Endothelial cell of umbilical vein (primary cell): ENCODE results near the gene CLPTM1L. TPM values are rescaled to one million over a fixed set of nuclear protein-coding genes. Genes with fewer than 3 reads are reported as not detected.

ENCODE experiments used
- BruUV-seq: library from RNA; stranded (reverse); fragments of 400-500 nt; replicated peaks from 2 replicates; lab custom pipeline; 2021; lab: Mats Ljungman, UMichigan
- CTCF ChIA-PET: fragments of 300-600, 350-600 bp; sonication (Branson Sonifier 250); formaldehyde crosslinking; loops from one replicate; lab custom pipeline; 2021; ENCODE audit warnings: antibody characterized with exemption, inconsistent platforms; lab: Charles Lee
- POLR2A ChIA-PET: fragments of 300-600, 350-600 bp; sonication (Branson Sonifier 250); formaldehyde crosslinking; loops from one replicate; lab custom pipeline; 2021; ENCODE audit warnings: antibody characterized with exemption, inconsistent platforms; lab: Charles Lee
- DNase-seq: peaks from one replicate; pipeline ENCODE4 v3.0.0-alpha.2; 2011; ENCODE audit warnings: low read depth, low spot score
- FAIRE-seq: peaks from 2 replicates; lab custom pipeline; 2011; peaks lifted over from hg19 to GRCh38; lab: Jason Lieb, UNC
- H2AFZ ChIP-seq: 2 replicates; pipeline ENCODE4 v1.6.0; 2012; ENCODE audit warnings: low read depth, low read length, control low read depth, inconsistent platforms
- H3K27ac ChIP-seq: 2 replicates; pipeline ENCODE4 v1.5.1; 2011; ENCODE audit warnings: low read depth, mild to moderate bottlenecking, control low read depth, low read length, moderate library complexity; ENCODE audit not compliant: insufficient read depth
- H3K27me3 ChIP-seq, 2 experiments: 2 replicates each; pipeline versions ENCODE4 v1.6.0 to v1.6.1; 2011; ENCODE audit warnings: low read length in 2 of 2, mixed read lengths in 1 of 2; ENCODE audit not compliant: control insufficient read depth in 2 of 2, insufficient read depth in 2 of 2
- H3K36me3 ChIP-seq, 2 experiments: 2 replicates in 1 of 2; 3 replicates in 1 of 2; pipeline ENCODE4 v1.5.1; 2011; ENCODE audit warnings: low read length in 2 of 2, mild to moderate bottlenecking in 1 of 2, moderate library complexity in 1 of 2; ENCODE audit not compliant: control insufficient read depth in 2 of 2, insufficient read depth in 2 of 2; ENCODE audit errors: extremely low read depth in 1 of 2
- H3K4me1 ChIP-seq: 3 replicates; pipeline ENCODE4 v1.5.1; 2011; ENCODE audit warnings: mild to moderate bottlenecking, low read length; ENCODE audit not compliant: control insufficient read depth, insufficient read depth; ENCODE audit errors: extremely low read depth
- H3K4me2 ChIP-seq: 2 replicates; pipeline ENCODE4 v1.6.1; 2011; ENCODE audit warnings: low read length, control low read depth, mixed read lengths; ENCODE audit not compliant: insufficient read depth
- H3K4me3 ChIP-seq, 3 experiments: fragments of 200-600 bp in 1 of 3; sonication (generic), shearing (Covaris generic) in 1 of 3; replicated peaks in 1 of 3; 2 replicates each; pipeline ENCODE4 v1.5.1; 2011 to 2016; ENCODE audit warnings: control low read depth in 3 of 3, low read length in 3 of 3, mild to moderate bottlenecking in 2 of 3, inconsistent platforms in 1 of 3, low read depth in 1 of 3, moderate library complexity in 1 of 3; ENCODE audit not compliant: insufficient read depth in 1 of 3
- H3K79me2 ChIP-seq: 2 replicates; pipeline ENCODE4 v1.6.0; 2012; ENCODE audit warnings: low read length, inconsistent platforms; ENCODE audit not compliant: control insufficient read depth, insufficient read depth
- H3K9ac ChIP-seq: replicated peaks from 2 replicates; pipeline ENCODE3; 2011; ENCODE audit warnings: low read length, control low read depth; ENCODE audit not compliant: insufficient read depth; ENCODE audit errors: extremely low read depth
- H3K9me1 ChIP-seq: replicated peaks from 3 replicates; pipeline ENCODE4 v1.6.0; 2011; ENCODE audit warnings: mild to moderate bottlenecking, low read length; ENCODE audit not compliant: control insufficient read depth, insufficient read depth; ENCODE audit errors: extremely low read depth
- H3K9me3 ChIP-seq: replicated peaks from 2 replicates; pipeline ENCODE4 v1.5.1; 2012; ENCODE audit warnings: low read length, inconsistent platforms; ENCODE audit not compliant: control insufficient read depth, insufficient read depth
- H4K20me1 ChIP-seq: replicated peaks from 2 replicates; pipeline ENCODE3; 2011; ENCODE audit warnings: mild to moderate bottlenecking, low read length; ENCODE audit not compliant: control insufficient read depth, insufficient read depth; ENCODE audit errors: extremely low read depth
- EZH2 ChIP-seq: IDR thresholded peaks from 2 replicates; pipeline ENCODE4 v1.6.1; 2012; ENCODE audit warnings: borderline replicate concordance, low read depth, mild to moderate bottlenecking, moderate library complexity, low read length, inconsistent platforms; ENCODE audit not compliant: severe bottlenecking
- FOS ChIP-seq: IDR thresholded peaks from 2 replicates; pipeline ENCODE4 v1.6.1; 2011; ENCODE audit warnings: mild to moderate bottlenecking, low read length, moderate library complexity, borderline replicate concordance; ENCODE audit not compliant: insufficient read depth
- GATA2 ChIP-seq: IDR thresholded peaks from 2 replicates; pipeline ENCODE4 v1.7.0; 2011; ENCODE audit warnings: low read depth, mild to moderate bottlenecking, moderate library complexity, mixed read lengths, low read length; ENCODE audit not compliant: insufficient read length, insufficient read depth
- JUN ChIP-seq: IDR thresholded peaks from 2 replicates; pipeline ENCODE4 v1.6.1; 2011; ENCODE audit warnings: borderline replicate concordance, low read depth; ENCODE audit not compliant: insufficient read length, insufficient read depth
- MYC ChIP-seq: IDR thresholded peaks from one replicate; pipeline ENCODE4 v1.6.1; 2011; ENCODE audit warnings: mild to moderate bottlenecking, low read depth, low read length
- POLR2A ChIP-seq: IDR thresholded peaks from 2 replicates; pipeline ENCODE4 v1.6.1; 2012; ENCODE audit warnings: low read depth, mild to moderate bottlenecking, control low read depth, low read length
- POLR2AphosphoS5 ChIP-seq: IDR thresholded peaks from 2 replicates; pipeline ENCODE4 v1.6.1; 2012; ENCODE audit warnings: low read depth, mild to moderate bottlenecking, control low read depth, low read length, moderate library complexity; ENCODE audit not compliant: insufficient read depth
- dilution Hi-C: fragments of 300-500 bp; cut with MboI; formaldehyde crosslinking; loops from one replicate; pipeline ENCODE4 v1.15.0; 2019; ENCODE audit warnings: low sequenced_read_pairs; ENCODE audit not compliant: extremely low pct_ligation_motif_present
- intact Hi-C: fragments of 100-400 bp; cut with micrococcal nuclease; formaldehyde crosslinking; loops from one replicate; pipeline ENCODE4 v1.10.0; 2022
- polyA plus RNA-seq, 4 experiments: library from polyadenylated mRNA; depleted of rRNA in 3 of 4; stranded (reverse) in 3 of 4; unstranded in 1 of 4; fragments of >200 nt; gene quantifications; 2 replicates each; pipeline versions ENCODE4 v1.2.1 to v1.2.3, GENCODE V29; 2011 to 2012; ENCODE audit warnings: missing spikeins in 1 of 4
- total RNA-seq: library from RNA; stranded (reverse); gene quantifications from 2 replicates; pipeline ENCODE4 v1.2.3, GENCODE V29; 2021
- TF ChIP-seq, protein P1 (sequence below), 2 donors: IDR thresholded peaks; 1 replicate in 1 of 2; 2 replicates in 1 of 2; pipeline ENCODE4 v1.5.1; 2011; ENCODE audit warnings: low read length in 2 of 2, mild to moderate bottlenecking in 2 of 2, moderate library complexity in 2 of 2, control low read depth in 1 of 2, inconsistent platforms in 1 of 2, low read depth in 1 of 2; ENCODE audit not compliant: insufficient read depth in 1 of 2; ENCODE audit errors: extremely low read depth in 1 of 2
- TF ChIP-seq, protein P2 (sequence below): IDR thresholded peaks from 2 replicates; pipeline ENCODE4 v1.6.1; 2011; ENCODE audit not compliant: insufficient read depth, insufficient read length

Gene CLPTM1L
- total and polyA plus RNA-seq, 2 donors (not counting 3 experiments of a cell fraction or from before 2014, with no cell fraction given): 116 to 191 TPM

DNA sequence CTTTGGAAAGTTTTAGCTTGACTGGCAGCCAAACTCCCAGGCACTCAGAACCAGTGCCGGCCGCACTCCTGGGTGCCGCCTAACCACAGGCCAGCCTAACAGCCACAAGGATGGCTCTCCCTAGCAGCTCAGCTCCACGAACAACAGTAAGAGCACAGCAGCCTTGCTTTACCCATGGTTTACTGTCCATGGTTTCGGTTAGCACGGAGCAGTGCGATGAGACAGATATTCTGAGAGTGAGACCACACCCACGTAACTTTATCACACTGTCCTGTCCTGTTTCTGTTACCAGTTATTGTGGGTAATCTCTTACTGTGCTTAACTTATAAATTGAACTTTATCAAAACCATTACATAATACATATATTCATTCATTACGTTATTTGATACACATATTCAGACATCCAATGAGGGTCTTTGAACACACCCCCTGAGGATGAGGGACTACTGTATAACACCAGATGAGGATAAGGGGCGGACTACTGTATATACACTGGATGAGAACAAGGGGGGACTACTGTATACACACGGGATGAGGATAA, 12.4 kb downstream of the CLPTM1L start:
- CTCF ChIA-PET: no interaction called here
- no TSS peak for BruUV-seq
- no peak for FAIRE-seq

More for the DNA sequence above, 12.4 kb downstream of the CLPTM1L start:
- no peak overlapping the region for H3K4me3 ChIP-seq
- H3K4me2 ChIP-seq: no peak overlapping the region
- H3K36me3 ChIP-seq: peaks cover 4 to 53% of the 10 kb centered on the region in 2 experiments
- no peak overlapping the region for H2AFZ ChIP-seq
- DNase-seq: no peak
- H3K9me1 ChIP-seq: no peaks in the 10 kb centered on the region
- intact Hi-C loops: no loop called here
- dilution Hi-C loops: no loop called here
- H3K9me3 ChIP-seq: no peaks in the 10 kb centered on the region
- POLR2A ChIA-PET: no interaction called here
- no peaks in the 10 kb centered on the region for H3K4me1 ChIP-seq
- TF ChIP-seq MYC (no peak), POLR2A (no peak), GATA2 (no peak), EZH2 (no peak), JUN (no peak), POLR2AphosphoS5 (no peak), FOS (no peak)
- TF ChIP-seq, protein P1, sequence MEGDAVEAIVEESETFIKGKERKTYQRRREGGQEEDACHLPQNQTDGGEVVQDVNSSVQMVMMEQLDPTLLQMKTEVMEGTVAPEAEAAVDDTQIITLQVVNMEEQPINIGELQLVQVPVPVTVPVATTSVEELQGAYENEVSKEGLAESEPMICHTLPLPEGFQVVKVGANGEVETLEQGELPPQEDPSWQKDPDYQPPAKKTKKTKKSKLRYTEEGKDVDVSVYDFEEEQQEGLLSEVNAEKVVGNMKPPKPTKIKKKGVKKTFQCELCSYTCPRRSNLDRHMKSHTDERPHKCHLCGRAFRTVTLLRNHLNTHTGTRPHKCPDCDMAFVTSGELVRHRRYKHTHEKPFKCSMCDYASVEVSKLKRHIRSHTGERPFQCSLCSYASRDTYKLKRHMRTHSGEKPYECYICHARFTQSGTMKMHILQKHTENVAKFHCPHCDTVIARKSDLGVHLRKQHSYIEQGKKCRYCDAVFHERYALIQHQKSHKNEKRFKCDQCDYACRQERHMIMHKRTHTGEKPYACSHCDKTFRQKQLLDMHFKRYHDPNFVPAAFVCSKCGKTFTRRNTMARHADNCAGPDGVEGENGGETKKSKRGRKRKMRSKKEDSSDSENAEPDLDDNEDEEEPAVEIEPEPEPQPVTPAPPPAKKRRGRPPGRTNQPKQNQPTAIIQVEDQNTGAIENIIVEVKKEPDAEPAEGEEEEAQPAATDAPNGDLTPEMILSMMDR (IDR thresholded peaks at IDR 0.05; ENCODE audit: extremely low read depth in 1 of 2, insufficient read depth in 1 of 2, low read depth in 1 of 2, low read length in 2 of 2): no peak
- TF ChIP-seq, protein P2, sequence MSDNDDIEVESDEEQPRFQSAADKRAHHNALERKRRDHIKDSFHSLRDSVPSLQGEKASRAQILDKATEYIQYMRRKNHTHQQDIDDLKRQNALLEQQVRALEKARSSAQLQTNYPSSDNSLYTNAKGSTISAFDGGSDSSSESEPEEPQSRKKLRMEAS: no peak
- H4K20me1 ChIP-seq: no peaks in the 10 kb centered on the region
- H3K79me2 ChIP-seq: no peaks in the 10 kb centered on the region
- H3K27ac ChIP-seq: no peak overlapping the region
- H3K27me3 ChIP-seq: no peaks in the 10 kb centered on the region
- H3K9ac ChIP-seq: no peak overlapping the region
